Fibroblast of the aortic adventitia (primary cell): Measurements from ENCODE around the gene BMP6. TPM values are rescaled to one million over a fixed set of nuclear protein-coding genes. Genes with fewer than 3 reads are reported as not detected.

Experiments
- DNase-seq: peaks from one replicate; pipeline ENCODE4 v3.0.0-alpha.2; 2010; ENCODE audit warnings: low read depth
- H3K4me3 ChIP-seq: 2 replicates; pipeline ENCODE4 v1.5.1; 2011; ENCODE audit warnings: low read depth, mild to moderate bottlenecking, control low read depth, low read length, moderate library complexity
- total RNA-seq: library from RNA; depleted of rRNA; stranded (reverse); fragments of >200 nt; gene quantifications from 2 replicates; pipeline ENCODE4 v1.2.3, GENCODE V29; 2012; ENCODE audit warnings: low replicate concordance
- TF ChIP-seq, protein P1 (sequence below): IDR thresholded peaks from 2 replicates; pipeline ENCODE4 v1.5.1; 2011; ENCODE audit warnings: mild to moderate bottlenecking, low read length, control low read depth, inconsistent platforms; ENCODE audit not compliant: insufficient read depth

BMP6 gene
- total RNA-seq, 1 donor = 10.5 TPM

- H3K4me3 ChIP-seq = no peak overlapping the region
- DNase-seq = peak; percentile 44
- TF ChIP-seq, protein P1, sequence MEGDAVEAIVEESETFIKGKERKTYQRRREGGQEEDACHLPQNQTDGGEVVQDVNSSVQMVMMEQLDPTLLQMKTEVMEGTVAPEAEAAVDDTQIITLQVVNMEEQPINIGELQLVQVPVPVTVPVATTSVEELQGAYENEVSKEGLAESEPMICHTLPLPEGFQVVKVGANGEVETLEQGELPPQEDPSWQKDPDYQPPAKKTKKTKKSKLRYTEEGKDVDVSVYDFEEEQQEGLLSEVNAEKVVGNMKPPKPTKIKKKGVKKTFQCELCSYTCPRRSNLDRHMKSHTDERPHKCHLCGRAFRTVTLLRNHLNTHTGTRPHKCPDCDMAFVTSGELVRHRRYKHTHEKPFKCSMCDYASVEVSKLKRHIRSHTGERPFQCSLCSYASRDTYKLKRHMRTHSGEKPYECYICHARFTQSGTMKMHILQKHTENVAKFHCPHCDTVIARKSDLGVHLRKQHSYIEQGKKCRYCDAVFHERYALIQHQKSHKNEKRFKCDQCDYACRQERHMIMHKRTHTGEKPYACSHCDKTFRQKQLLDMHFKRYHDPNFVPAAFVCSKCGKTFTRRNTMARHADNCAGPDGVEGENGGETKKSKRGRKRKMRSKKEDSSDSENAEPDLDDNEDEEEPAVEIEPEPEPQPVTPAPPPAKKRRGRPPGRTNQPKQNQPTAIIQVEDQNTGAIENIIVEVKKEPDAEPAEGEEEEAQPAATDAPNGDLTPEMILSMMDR = no peak
These were observed 43.8 kb downstream of the BMP6 start for GRCh38 chr6:7769702-7770101.

- no peak overlapping the region for H3K4me3 ChIP-seq
- TF ChIP-seq, protein P1 = no peak
- peak; percentile 35 for DNase-seq
These were observed 44.2 kb downstream of the BMP6 start for GRCh38 chr6:7770111-7770510.

GRCh38 chr6:7770601-7771000 lies 44.7 kb downstream of the BMP6 start:
- TF ChIP-seq, protein P1 = no peak
- DNase-seq = no peak
- H3K4me3 ChIP-seq = no peak overlapping the region

DNA sequence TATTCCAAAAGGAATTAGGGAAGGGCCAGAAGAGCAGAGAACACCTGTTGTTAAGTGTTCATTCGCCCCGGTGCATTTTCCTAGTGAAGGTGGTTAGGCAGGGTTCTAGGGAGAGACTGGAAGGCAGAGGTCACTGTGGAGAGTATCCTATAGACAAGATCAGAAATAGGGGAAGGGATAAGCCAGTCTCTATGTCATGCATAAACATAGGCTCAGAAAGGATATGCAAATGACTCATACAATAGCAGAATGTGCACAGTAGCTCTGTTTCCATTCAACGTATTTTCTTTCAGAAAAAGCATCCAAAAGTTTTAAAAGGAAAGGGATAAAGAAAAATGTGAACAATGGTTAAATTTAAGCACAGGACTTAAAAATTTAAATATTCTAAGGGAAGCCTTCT lies 47.4 kb downstream of the BMP6 start:
- peak; percentile 18 for DNase-seq
- TF ChIP-seq, protein P1 = no peak
- H3K4me3 ChIP-seq = no peak overlapping the region

- H3K4me3 ChIP-seq = no peak overlapping the region
- DNase-seq = no peak
- TF ChIP-seq, protein P1 = no peak
These were observed 48.0 kb downstream of the BMP6 start for GRCh38 chr6:7773914-7774313.

DNA sequence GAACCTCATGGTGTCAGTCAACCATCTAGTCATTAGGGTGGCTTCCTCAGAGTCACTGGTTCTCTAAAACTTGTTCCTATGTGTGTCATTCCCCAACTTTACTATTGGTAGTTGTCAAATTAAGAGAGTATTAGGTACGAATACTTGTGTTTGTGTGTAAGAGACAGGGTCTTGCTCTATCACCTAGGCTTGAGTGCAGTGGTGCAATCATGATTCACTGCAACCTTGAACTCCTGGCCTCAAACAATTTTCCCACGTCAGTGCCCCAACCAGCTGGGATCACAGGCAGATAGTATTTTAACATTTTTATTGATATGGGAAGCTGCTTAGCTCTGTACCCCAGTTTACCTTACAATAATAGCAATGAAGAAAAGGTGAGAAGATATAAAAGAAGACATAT lies 50.6 kb downstream of the BMP6 start:
- TF ChIP-seq, protein P1 = no peak
- DNase-seq = no peak
- H3K4me3 ChIP-seq = no peak overlapping the region

GRCh38 chr6:7777074-7777473 lies 51.2 kb downstream of the BMP6 start:
- no peak for DNase-seq
- H3K4me3 ChIP-seq = no peak overlapping the region
- TF ChIP-seq, protein P1 = no peak
